Kidney (tissue), 14 donors: ENCODE results near the gene BIN1. TPM values are rescaled to one million over a fixed set of nuclear protein-coding genes. Genes with fewer than 3 reads are reported as not detected.
A peak's percentile ranks its signal among the peaks of the same experiment; 100 is the strongest.

ENCODE experiments used
- DNase-seq, 5 donors: peaks; one replicate each; pipeline ENCODE4 v3.0.0-alpha.2; 2013 to 2020
- FAIRE-seq: peaks from 2 replicates; lab custom pipeline; 2012; peaks lifted over from hg19 to GRCh38; lab: Jason Lieb, UNC
- H3K27ac ChIP-seq, 2 donors: one replicate each; pipeline ENCODE4 v1.7.0; 2013; ENCODE audit warnings: low read depth in 2 of 2, low read length in 2 of 2, inconsistent platforms in 1 of 2
- H3K27me3 ChIP-seq: one replicate; pipeline ENCODE4 v1.7.1; 2013; ENCODE audit warnings: low read length, inconsistent platforms; ENCODE audit not compliant: control insufficient read depth, insufficient read depth
- H3K36me3 ChIP-seq, 3 donors: one replicate each; pipeline versions ENCODE4 v1.7.0 to v1.7.1; 2013; ENCODE audit warnings: low read length in 3 of 3, control low read depth in 1 of 3, inconsistent platforms in 1 of 3; ENCODE audit not compliant: insufficient read depth in 3 of 3, control insufficient read depth in 2 of 3
- H3K4me1 ChIP-seq, 3 donors: one replicate each; pipeline versions ENCODE4 v1.7.0 to v1.7.1; 2013; ENCODE audit warnings: low read length in 3 of 3, inconsistent platforms in 1 of 3, low read depth in 1 of 3; ENCODE audit not compliant: control insufficient read depth in 2 of 3, insufficient read depth in 2 of 3
- H3K4me3 ChIP-seq, 3 donors: one replicate each; pipeline versions ENCODE4 v1.7.0 to v1.8.1; 2013; ENCODE audit warnings: low read length in 3 of 3, control low read depth in 1 of 3, inconsistent platforms in 1 of 3
- H3K9ac ChIP-seq, 3 donors: one replicate each; pipeline versions ENCODE4 v1.7.0 to v1.7.1; 2013; ENCODE audit warnings: low read length in 3 of 3, control low read depth in 1 of 3, inconsistent platforms in 1 of 3
- H3K9me3 ChIP-seq, 3 donors: one replicate each; pipeline versions ENCODE4 v1.7.0 to v1.7.1; 2013; ENCODE audit warnings: low read length in 3 of 3, control low read depth in 1 of 3, inconsistent platforms in 1 of 3; ENCODE audit not compliant: control insufficient read depth in 2 of 3, insufficient read depth in 1 of 3
- CTCF ChIP-seq: IDR thresholded peaks from 3 replicates; pipeline ENCODE4 v1.5.1; 2012; ENCODE audit warnings: mild to moderate bottlenecking, moderate library complexity, borderline replicate concordance; ENCODE audit not compliant: insufficient read depth; ENCODE audit errors: extremely low read depth
- intact Hi-C: fragments of 100-400 bp; cut with DNase I; formaldehyde crosslinking; loops from one replicate; pipeline ENCODE4 v1.11.1; 2022
- polyA plus RNA-seq: library from polyadenylated mRNA; stranded (reverse); fragments of 350-450 nt; fragmentation: Illumina TruSeq; extraction: RNeasy Lipid Tissue Mini Kit (QIAGEN cat#74804); gene quantifications from one replicate; pipeline ENCODE4 v1.2.3, GENCODE V29; 2014; ENCODE audit warnings: low read depth, low replicate concordance; ENCODE audit not compliant: insufficient read depth
- total RNA-seq: library from RNA; stranded (reverse); fragmentation: NEBNext Ultra II Directional; extraction: Animal tissue kit (Norgen Biotek cat#: 25700); gene quantifications from one replicate; pipeline ENCODE4 v1.2.1, GENCODE V29; 2021
- donor health status: control.
- donor health status: control.
- donor health status: control.
- donor health status: control.
- donor health status: control.
- donor health status: DM: yes; HTN: yes; CAD: no.
- donor health status: Normal renal cell carcinoma (clear cell type).

Gene BIN1
- total and polyA plus RNA-seq, 2 donors from 2014 or later = 121 to 167 TPM

DNA sequence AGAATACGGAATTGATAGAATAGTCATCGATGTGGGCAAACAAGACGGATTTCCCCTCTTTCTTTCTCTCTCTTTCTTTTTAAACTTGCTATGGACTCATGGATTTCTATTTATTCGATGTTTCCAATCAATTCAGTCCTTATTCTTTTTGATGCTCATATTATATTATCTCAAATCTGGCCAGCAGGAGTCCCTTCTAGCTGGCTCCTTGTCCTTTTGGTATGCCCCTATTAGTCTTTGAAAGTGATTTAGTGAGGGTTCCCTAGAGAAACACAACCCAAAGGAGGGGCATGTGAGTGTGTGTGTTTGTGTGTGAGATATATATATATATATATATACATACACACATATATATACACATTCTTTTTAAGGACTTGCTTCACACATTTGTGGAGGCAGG, 23.5 kb upstream of the BIN1 start:
- no peak for DNase-seq
- H3K27me3 ChIP-seq = no peaks in the 10 kb centered on the region

GRCh38 chr2:127129937-127130336, 23.0 kb upstream of the BIN1 start:
- Histone ChIP-seq H3K27ac (no peak overlapping the region), H3K36me3 (no peaks in the 10 kb centered on the region), H3K4me3 (no peak overlapping the region), H3K27me3 (no peaks in the 10 kb centered on the region), H3K4me1 (no peaks in the 10 kb centered on the region), H3K9me3 (no peaks in the 10 kb centered on the region), H3K9ac (no peak overlapping the region)
- DNase-seq (no peak), FAIRE-seq (no peak)
- no peak for TF ChIP-seq CTCF
- intact Hi-C loops = no loop called here

More for the DNA sequence above, 23.5 kb upstream of the BIN1 start:
- Histone ChIP-seq H3K36me3 (no peaks in the 10 kb centered on the region), H3K27ac (no peak overlapping the region), H3K9ac (no peak overlapping the region), H3K4me3 (no peak overlapping the region), H3K4me1 (no peaks in the 10 kb centered on the region), H3K9me3 (no peaks in the 10 kb centered on the region)
- intact Hi-C loops = no loop called here
- FAIRE-seq = no peak
- TF ChIP-seq CTCF = no peak

GRCh38 chr2:127128445-127128904, 21.5 kb upstream of the BIN1 start:
- intact Hi-C loops = no loop called here
- peak overlapping the region in 2 of 3 donors; percentile 33 to 38 for H3K4me3 ChIP-seq
- no peaks in the 10 kb centered on the region for H3K9me3 ChIP-seq
- H3K4me1 ChIP-seq = no peaks in the 10 kb centered on the region
- no peak overlapping the region for H3K9ac ChIP-seq
- TF ChIP-seq CTCF = no peak
- FAIRE-seq (no peak), DNase-seq (peak in 4 of 5 donors; percentile 43 to 89 (median 58))
- H3K27ac ChIP-seq = peak overlapping the region in 1 of 2 donors; percentile 26
- no peaks in the 10 kb centered on the region for H3K27me3 ChIP-seq
- H3K36me3 ChIP-seq = no peaks in the 10 kb centered on the region

- no peak for TF ChIP-seq CTCF
- Histone ChIP-seq H3K27ac (no peak overlapping the region), H3K27me3 (no peaks in the 10 kb centered on the region), H3K4me3 (no peak overlapping the region), H3K9me3 (no peaks in the 10 kb centered on the region), H3K36me3 (no peaks in the 10 kb centered on the region), H3K9ac (no peak overlapping the region), H3K4me1 (no peaks in the 10 kb centered on the region)
- FAIRE-seq = no peak
- intact Hi-C loops = no loop called here
- no peak for DNase-seq
Observed at GRCh38 chr2:127125821-127126220, 18.9 kb upstream of the BIN1 start.
